K562 (cell line): ENCODE results near the gene RPL19.

ENCODE experiments used
- POLR2A ChIP-seq: fragments of 450-650 bp; conservative IDR thresholded peaks from 2 replicates; pipeline ENCODE4 v1.6.1; 2016
- ZNF324 ChIP-seq: fragments of 250-450 bp; sonication (Bioruptor Pico); IDR thresholded peaks from 2 replicates; pipeline ENCODE4 v1.4.0; 2020; ENCODE audit warnings: mild to moderate bottlenecking

DNA sequence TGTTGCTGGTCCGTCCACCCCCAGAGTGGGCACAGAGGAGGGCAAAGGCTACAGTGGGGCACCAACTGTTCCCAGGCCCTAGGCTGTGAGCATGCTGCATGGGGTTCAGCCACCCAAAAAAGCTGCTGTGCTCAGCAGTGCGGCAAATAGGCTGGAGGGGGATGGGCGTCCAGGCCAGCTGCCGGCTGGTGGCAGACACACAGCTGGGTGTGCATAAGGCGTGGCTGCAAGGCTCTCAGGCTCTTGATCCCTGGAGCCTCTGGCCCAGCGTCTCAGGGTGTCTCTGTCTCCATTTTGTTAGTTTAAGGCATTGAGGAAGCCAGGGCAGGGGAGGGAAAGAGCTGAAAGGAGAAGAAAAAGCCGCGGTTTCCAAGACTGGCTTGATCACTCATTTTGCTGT lies 8.8 kb downstream of the RPL19 start:
- TF ChIP-seq ZNF324 (CRISPR knock-in tag), result no peak
- no peak for TF ChIP-seq POLR2A
